Peyer's patch (tissue), 4 donors: ENCODE data around the gene HSFX3. TPM values are rescaled to one million over a fixed set of nuclear protein-coding genes. Genes with fewer than 3 reads are reported as not detected.
"Not testable (repeated sequence)": the region's sequence is repeated elsewhere in the genome, so short reads cannot be mapped to it uniquely, and the experiment has no call there.

Experiments used
- DNase-seq, 3 donors: peaks; one replicate each; pipeline ENCODE4 v3.0.0-alpha.2; 2017 to 2019
- H3K27ac ChIP-seq, 4 donors: fragments of 200-600 bp; sonication (generic); one replicate each; pipeline ENCODE4 v1.5.1; 2016 to 2019
- H3K27me3 ChIP-seq, 2 donors: fragments of 200-600 bp; sonication (generic); one replicate each; pipeline ENCODE4 v1.5.1; 2019
- H3K36me3 ChIP-seq, 3 donors: fragments of 200-600 bp; sonication (generic); one replicate each; pipeline ENCODE4 v1.5.1; 2016 to 2019
- H3K4me1 ChIP-seq, 4 donors: fragments of 200-600 bp; sonication (generic); one replicate each; pipeline ENCODE4 v1.5.1; 2016 to 2019
- H3K4me3 ChIP-seq, 4 donors: fragments of 200-600 bp; sonication (generic); 1 replicate in 3 of 4; 2 replicates in 1 of 4; pipeline ENCODE4 v1.5.1; 2016 to 2019; ENCODE audit warnings: mild to moderate bottlenecking in 1 of 4
- H3K9me3 ChIP-seq, 4 donors: fragments of 200-600 bp; sonication (generic); one replicate each; pipeline ENCODE4 v1.5.1; 2016 to 2019; ENCODE audit warnings: mild to moderate bottlenecking in 1 of 4
- CTCF ChIP-seq, 6 experiments: fragments of 450-650 bp in 4 of 6; fragments of 200-600 bp in 2 of 6; sonication (generic) in 1 of 6; IDR thresholded peaks; one replicate each; pipeline ENCODE4 v1.5.1; 2017 to 2019; ENCODE audit warnings: antibody characterized with exemption in 6 of 6, mild to moderate bottlenecking in 3 of 6, moderate library complexity in 1 of 6
- POLR2A ChIP-seq, 2 donors: fragments of 450-650 bp; IDR thresholded peaks; one replicate each; pipeline ENCODE4 v1.5.1; 2017; ENCODE audit warnings: antibody characterized with exemption in 2 of 2, mild to moderate bottlenecking in 2 of 2, moderate library complexity in 2 of 2
- total RNA-seq, 4 donors: library from RNA; depleted of rRNA; stranded (reverse); fragments of >200 nt; gene quantifications; one replicate each; pipeline ENCODE4 v1.1.0, GENCODE V29; 2016

The HSFX3 gene
- total RNA-seq, 4 donors from 2014 or later: not detected

- peak; percentile 82 to 93 (median 89) for DNase-seq
- Histone ChIP-seq H3K4me1 (peaks cover 0 to 6% (median 0%) of the 10 kb centered on the region in 4 donors), H3K9me3 (no peaks in the 10 kb centered on the region), H3K27me3 (no peaks in the 10 kb centered on the region), H3K27ac (peak overlapping the region; percentile 89 to 97 (median 96)), H3K36me3 (no peaks in the 10 kb centered on the region), H3K4me3 (peak overlapping the region; percentile 35 to 79 (median 46))
- TF ChIP-seq CTCF (IDR thresholded peaks at IDR 0.05): no peak
- peak in 1 of 2 donors; percentile 12 for TF ChIP-seq POLR2A (IDR thresholded peaks at IDR 0.05)
Measured at GRCh38 chrX:149539283-149540130, 10.2 kb downstream of the HSFX3 start.

- not testable (repeated sequence) for H3K4me3 ChIP-seq, H3K9me3 ChIP-seq
Measured at GRCh38 chrX:149537474-149537873, 12.2 kb downstream of the HSFX3 start.

GRCh38 chrX:149534926-149535602 lies 14.7 kb downstream of the HSFX3 start:
- H3K4me1 ChIP-seq, DNase-seq, H3K4me3 ChIP-seq, H3K27me3 ChIP-seq, H3K9me3 ChIP-seq, H3K27ac ChIP-seq, H3K36me3 ChIP-seq: not testable (repeated sequence)

More at GRCh38 chrX:149537474-149537873, 12.2 kb downstream of the HSFX3 start:
- not testable (repeated sequence) for H3K27ac ChIP-seq, H3K36me3 ChIP-seq, H3K27me3 ChIP-seq, H3K4me1 ChIP-seq
- peak in 1 of 3 donors; percentile 38 for DNase-seq

- not testable (repeated sequence) for H3K27me3 ChIP-seq, DNase-seq, H3K36me3 ChIP-seq, H3K4me3 ChIP-seq, H3K4me1 ChIP-seq, H3K9me3 ChIP-seq, H3K27ac ChIP-seq
Measured at GRCh38 chrX:149533999-149534398, 15.7 kb downstream of the HSFX3 start.

- not testable (repeated sequence) for DNase-seq, H3K27me3 ChIP-seq, H3K27ac ChIP-seq, H3K4me3 ChIP-seq, H3K4me1 ChIP-seq, H3K36me3 ChIP-seq, H3K9me3 ChIP-seq
Measured at GRCh38 chrX:149532868-149533267, 16.9 kb downstream of the HSFX3 start.

GRCh38 chrX:149531599-149531998 lies 18.1 kb downstream of the HSFX3 start:
- Histone ChIP-seq H3K36me3 (no peaks in the 10 kb centered on the region), H3K27ac (no peak overlapping the region), H3K4me3 (no peak overlapping the region), H3K4me1 (no peaks in the 10 kb centered on the region), H3K9me3 (no peaks in the 10 kb centered on the region), H3K27me3 (no peaks in the 10 kb centered on the region)
- TF ChIP-seq CTCF (IDR thresholded peaks at IDR 0.05) (no peak), POLR2A (IDR thresholded peaks at IDR 0.05) (no peak)
- DNase-seq: no peak

GRCh38 chrX:149528381-149528780 lies 21.3 kb downstream of the HSFX3 start:
- Histone ChIP-seq H3K4me3 (no peak overlapping the region), H3K27ac (no peak overlapping the region), H3K4me1 (peaks cover 0 to 5% (median 2%) of the 10 kb centered on the region in 4 donors), H3K36me3 (no peaks in the 10 kb centered on the region), H3K27me3 (no peaks in the 10 kb centered on the region), H3K9me3 (no peaks in the 10 kb centered on the region)
- TF ChIP-seq CTCF (IDR thresholded peaks at IDR 0.05): no peak
- no peak for DNase-seq
